GM23338 (cell line): ENCODE results near the gene SLC44A1. TPM values are rescaled to one million over a fixed set of nuclear protein-coding genes. Genes with fewer than 3 reads are reported as not detected.

Experiments
- ATAC-seq: fragments of 200-7000 bp; cut with Tn5 transposase; 3 replicates; pipeline ENCODE4 v1.9.1; 2020
- DNase-seq: peaks from one replicate; pipeline ENCODE4 v3.0.0-alpha.2; 2015; ENCODE audit warnings: low spot score
- H2AFZ ChIP-seq: fragments of 200-600 bp; sonication (generic); 2 replicates; pipeline ENCODE4 v1.8.0; 2016; ENCODE audit warnings: antibody characterized with exemption, mild to moderate bottlenecking, moderate library complexity
- H3F3A ChIP-seq: fragments of 200-600 bp; sonication (generic); replicated peaks from 2 replicates; pipeline ENCODE4 v1.8.0; 2017; ENCODE audit warnings: antibody characterized with exemption, mixed run types, low read depth
- H3K27ac ChIP-seq: fragments of 200-600 bp; sonication (generic); 2 replicates; pipeline ENCODE4 v1.6.1; 2016; ENCODE audit warnings: low read depth
- H3K27me3 ChIP-seq: fragments of 200-600 bp; sonication (generic); 2 replicates; pipeline ENCODE4 v1.8.0; 2016; ENCODE audit warnings: mild to moderate bottlenecking, mixed run types, moderate library complexity; ENCODE audit not compliant: insufficient read depth
- H3K36me3 ChIP-seq: fragments of 200-600 bp; sonication (generic); 2 replicates; pipeline ENCODE4 v1.8.0; 2016; ENCODE audit warnings: mild to moderate bottlenecking; ENCODE audit not compliant: insufficient read depth
- H3K4me1 ChIP-seq: fragments of 200-600 bp; sonication (generic); 2 replicates; pipeline ENCODE4 v1.8.0; 2016; ENCODE audit warnings: mild to moderate bottlenecking, moderate library complexity; ENCODE audit not compliant: insufficient read depth
- H3K4me2 ChIP-seq: fragments of 200-600 bp; sonication (generic); 2 replicates; pipeline ENCODE4 v1.7.1; 2017; ENCODE audit warnings: mixed run types
- H3K4me3 ChIP-seq: fragments of 200-600 bp; sonication (generic); 2 replicates; pipeline ENCODE4 v1.6.1; 2016; ENCODE audit warnings: mixed run types
- H3K79me2 ChIP-seq: fragments of 200-600 bp; sonication (generic); replicated peaks from 2 replicates; pipeline ENCODE4 v1.8.0; 2017; ENCODE audit warnings: mild to moderate bottlenecking; ENCODE audit not compliant: insufficient read depth
- H3K9me2 ChIP-seq: fragments of 200-600 bp; sonication (generic); 2 replicates; pipeline ENCODE4 v1.8.0; 2017; ENCODE audit not compliant: insufficient read depth
- H4K20me1 ChIP-seq: fragments of 200-600 bp; sonication (generic); replicated peaks from 2 replicates; pipeline ENCODE4 v1.8.0; 2017; ENCODE audit warnings: mild to moderate bottlenecking; ENCODE audit not compliant: insufficient read depth
- H3K27ac Mint-ChIP-seq: 2 replicates; pipeline ENCODE4 v1.8.0; 2020; ENCODE audit warnings: inconsistent platforms, mild to moderate bottlenecking, moderate library complexity, mixed read lengths
- H3K27me3 Mint-ChIP-seq: 3 replicates; pipeline ENCODE4 v1.8.0; 2022; ENCODE audit warnings: low read depth, mild to moderate bottlenecking, moderate library complexity, mixed read lengths, inconsistent platforms; ENCODE audit not compliant: insufficient read depth, poor library complexity
- H3K36me3 Mint-ChIP-seq: 3 replicates; pipeline ENCODE4 v1.8.0; 2021; ENCODE audit warnings: low read depth, mild to moderate bottlenecking, inconsistent platforms, moderate library complexity, mixed read lengths
- H3K4me1 Mint-ChIP-seq: 3 replicates; pipeline ENCODE4 v1.8.0; 2020; ENCODE audit warnings: mild to moderate bottlenecking, inconsistent platforms, mixed read lengths
- H3K4me3 Mint-ChIP-seq: 3 replicates; pipeline ENCODE4 v1.8.0; 2021; ENCODE audit warnings: moderate library complexity, mild to moderate bottlenecking, inconsistent platforms, mixed read lengths
- H3K9me3 Mint-ChIP-seq: 3 replicates; pipeline ENCODE4 v1.8.0; 2020; ENCODE audit warnings: moderate library complexity, mild to moderate bottlenecking, inconsistent platforms, mixed read lengths
- CREB1 ChIP-seq: fragments of 250-450 bp; sonication (Bioruptor Pico); IDR thresholded peaks from 2 replicates; pipeline ENCODE4 v1.5.0; 2020; ENCODE audit warnings: low read depth, mild to moderate bottlenecking, moderate library complexity
- EZH2 ChIP-seq: fragments of 200-600 bp; sonication (generic); IDR thresholded peaks from one replicate; pipeline ENCODE4 v1.8.0; 2017; ENCODE audit warnings: antibody characterized with exemption, mild to moderate bottlenecking, low read depth; ENCODE audit not compliant: unreplicated experiment
- EZH2phosphoT487 ChIP-seq: fragments of 200-600 bp; sonication (generic); IDR thresholded peaks from one replicate; pipeline ENCODE4 v1.8.1; 2018; ENCODE audit warnings: antibody characterized with exemption; ENCODE audit not compliant: unreplicated experiment
- NANOG ChIP-seq: IDR thresholded peaks from 2 replicates; pipeline ENCODE4 v1.6.1; 2016; ENCODE audit warnings: antibody characterized with exemption, borderline replicate concordance
- STAT1 ChIP-seq: IDR thresholded peaks from one replicate; pipeline ENCODE4 v1.6.1; 2016; ENCODE audit warnings: antibody characterized with exemption; ENCODE audit not compliant: unreplicated experiment
- ZNF114 ChIP-seq: fragments of 250-450 bp; sonication (Bioruptor Pico); IDR thresholded peaks from 2 replicates; pipeline ENCODE4 v1.5.0; 2020; ENCODE audit warnings: mild to moderate bottlenecking, moderate library complexity
- ZNF331 ChIP-seq: fragments of 250-450 bp; sonication (Bioruptor Pico); IDR thresholded peaks from 2 replicates; pipeline ENCODE4 v1.5.0; 2020; ENCODE audit warnings: low read depth, mild to moderate bottlenecking, moderate library complexity
- polyA plus RNA-seq: library from polyadenylated mRNA; unstranded; fragments of >200 nt; fragmentation: Nextera tagmentation; extraction: Ambion mirVana; gene quantifications from 2 replicates; pipeline ENCODE4 v1.2.1, GENCODE V29; 2016
- total RNA-seq: library from RNA; depleted of rRNA; stranded (reverse); fragments of >200 nt; shearing (Covaris generic); gene quantifications from 2 replicates; pipeline ENCODE4 v1.2.3, GENCODE V29; 2014
- TF ChIP-seq, protein P1 (sequence below), 2 experiments: fragments of 200-600 bp in 1 of 2; sonication (generic) in 1 of 2; conservative IDR thresholded peaks; 2 replicates each; pipeline versions ENCODE4 v1.5.1 to v1.6.1; 2016 to 2017; ENCODE audit warnings: antibody characterized with exemption in 2 of 2, low read depth in 2 of 2, mild to moderate bottlenecking in 2 of 2, moderate library complexity in 1 of 2
- TF ChIP-seq, protein P2 (sequence below): IDR thresholded peaks from one replicate; pipeline ENCODE4 v1.6.1; 2018; ENCODE audit warnings: antibody characterized with exemption; ENCODE audit not compliant: unreplicated experiment
- TF ChIP-seq, protein P3 (sequence below): IDR thresholded peaks from 2 replicates; pipeline ENCODE4 v1.6.1; 2016; ENCODE audit warnings: antibody characterized with exemption

SLC44A1 gene
- total and polyA plus RNA-seq, 2 experiments from 2014 or later: 14.9 to 75.0 TPM

DNA sequence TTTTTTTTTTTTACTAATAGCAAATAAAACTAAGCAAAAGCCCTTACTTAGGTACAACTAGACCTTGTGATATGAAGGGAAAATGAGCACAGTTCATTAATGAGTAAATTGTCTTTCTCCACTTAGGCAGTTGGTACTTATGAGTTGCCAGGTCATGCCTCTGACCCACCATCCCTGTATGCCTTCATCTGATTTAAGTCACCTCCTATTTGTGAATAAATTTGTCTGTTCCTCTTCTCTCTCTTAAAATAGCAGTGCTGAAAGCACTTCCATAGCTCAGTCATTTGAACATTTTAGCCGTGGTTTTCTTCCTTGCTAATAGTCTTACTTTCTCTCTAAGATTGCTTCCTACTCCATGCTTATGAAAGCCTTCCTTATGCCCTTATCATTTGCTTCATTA is 61.4 kb downstream of the SLC44A1 start:
- Histone ChIP-seq H3F3A (no peaks in the 10 kb centered on the region), H3K27ac (0 out of 2 replicates have a peak overlapping the region, but pooled peaks have one; percentile 21), H2AFZ (no peak overlapping the region), H4K20me1 (no peaks in the 10 kb centered on the region), H3K9me2 (no peaks in the 10 kb centered on the region), H3K4me3 (no peak overlapping the region), H3K27me3 (no peaks in the 10 kb centered on the region), H3K36me3 (no peaks in the 10 kb centered on the region), H3K4me2 (no peak overlapping the region), H3K4me1 (peaks cover 31% of the 10 kb centered on the region), H3K79me2 (peaks cover 34% of the 10 kb centered on the region)
- Mint-ChIP-seq H3K27me3 (no peaks in the 10 kb centered on the region), H3K4me1 (peaks cover 30% of the 10 kb centered on the region), H3K4me3 (no peak overlapping the region), H3K27ac (peak overlapping the region; percentile 58), H3K9me3 (no peaks in the 10 kb centered on the region), H3K36me3 (peaks cover 11% of the 10 kb centered on the region; the same call in 2 of the 3 replicates)
- no peak for TF ChIP-seq STAT1
- ATAC-seq (no peak), DNase-seq (no peak)

DNA sequence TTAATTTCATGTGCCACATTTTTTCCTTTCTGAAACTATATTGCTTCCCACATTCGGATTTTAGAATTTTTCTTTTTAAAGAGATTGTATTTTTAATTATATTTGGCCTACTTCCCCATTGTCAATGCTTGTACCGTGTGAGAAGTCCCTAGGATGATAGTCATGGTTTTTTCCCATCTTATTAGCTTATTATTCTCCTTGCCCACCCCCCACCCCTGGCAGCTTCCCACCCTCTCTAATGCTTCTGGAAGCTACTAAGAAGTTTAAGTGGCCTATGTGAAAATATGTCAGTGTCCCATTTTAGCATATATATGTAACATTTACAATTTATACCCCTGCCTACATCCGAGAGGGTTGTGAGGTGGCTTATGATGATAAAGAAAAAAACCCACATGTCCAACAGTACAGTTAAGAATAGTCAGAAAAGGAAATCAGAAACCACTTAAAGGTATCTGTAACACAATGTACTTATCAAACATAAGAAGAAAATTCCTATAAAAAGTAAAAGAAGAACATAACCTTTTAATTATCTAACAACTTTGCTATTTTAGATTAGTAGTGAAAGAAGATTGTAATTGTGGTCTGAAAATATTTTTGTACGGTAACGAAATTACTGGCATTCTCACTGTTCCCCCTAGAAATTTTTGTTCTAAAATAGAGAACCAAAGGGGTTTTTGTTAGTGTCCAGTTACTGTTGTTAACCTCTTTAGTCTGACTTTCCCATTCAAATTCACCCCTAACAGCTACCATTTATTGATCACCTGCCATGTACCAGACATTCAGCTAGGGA is 62.1 kb downstream of the SLC44A1 start:
- ATAC-seq: no peak
- H3K36me3 ChIP-seq: no peaks in the 10 kb centered on the region
- no peak overlapping the region for H3K4me2 ChIP-seq
- H3K27ac ChIP-seq: 0 out of 2 replicates have a peak overlapping the region, but pooled peaks have one; percentile 21
- no peaks in the 10 kb centered on the region for H3F3A ChIP-seq
- Mint-ChIP-seq H3K36me3 (peaks cover 9% of the 10 kb centered on the region; the same call in 2 of the 3 replicates), H3K4me1 (peaks cover 30% of the 10 kb centered on the region), H3K9me3 (no peaks in the 10 kb centered on the region), H3K27me3 (no peaks in the 10 kb centered on the region), H3K27ac (peak overlapping the region; percentile 58), H3K4me3 (no peak overlapping the region)
- DNase-seq: no peak
- no peaks in the 10 kb centered on the region for H3K27me3 ChIP-seq
- H3K9me2 ChIP-seq: no peaks in the 10 kb centered on the region
- no peak for TF ChIP-seq ZNF331 (CRISPR knock-in tag)
- TF ChIP-seq CREB1 (CRISPR knock-in tag): no peak
- no peak for TF ChIP-seq EZH2
- TF ChIP-seq EZH2phosphoT487: no peak
- no peak for TF ChIP-seq ZNF114 (CRISPR knock-in tag)
- TF ChIP-seq, protein P1, sequence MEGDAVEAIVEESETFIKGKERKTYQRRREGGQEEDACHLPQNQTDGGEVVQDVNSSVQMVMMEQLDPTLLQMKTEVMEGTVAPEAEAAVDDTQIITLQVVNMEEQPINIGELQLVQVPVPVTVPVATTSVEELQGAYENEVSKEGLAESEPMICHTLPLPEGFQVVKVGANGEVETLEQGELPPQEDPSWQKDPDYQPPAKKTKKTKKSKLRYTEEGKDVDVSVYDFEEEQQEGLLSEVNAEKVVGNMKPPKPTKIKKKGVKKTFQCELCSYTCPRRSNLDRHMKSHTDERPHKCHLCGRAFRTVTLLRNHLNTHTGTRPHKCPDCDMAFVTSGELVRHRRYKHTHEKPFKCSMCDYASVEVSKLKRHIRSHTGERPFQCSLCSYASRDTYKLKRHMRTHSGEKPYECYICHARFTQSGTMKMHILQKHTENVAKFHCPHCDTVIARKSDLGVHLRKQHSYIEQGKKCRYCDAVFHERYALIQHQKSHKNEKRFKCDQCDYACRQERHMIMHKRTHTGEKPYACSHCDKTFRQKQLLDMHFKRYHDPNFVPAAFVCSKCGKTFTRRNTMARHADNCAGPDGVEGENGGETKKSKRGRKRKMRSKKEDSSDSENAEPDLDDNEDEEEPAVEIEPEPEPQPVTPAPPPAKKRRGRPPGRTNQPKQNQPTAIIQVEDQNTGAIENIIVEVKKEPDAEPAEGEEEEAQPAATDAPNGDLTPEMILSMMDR (conservative IDR thresholded peaks at IDR 0.05; ENCODE audit: low read depth in 2 of 2): no peak
- no peak for TF ChIP-seq STAT1
- TF ChIP-seq, protein P2, sequence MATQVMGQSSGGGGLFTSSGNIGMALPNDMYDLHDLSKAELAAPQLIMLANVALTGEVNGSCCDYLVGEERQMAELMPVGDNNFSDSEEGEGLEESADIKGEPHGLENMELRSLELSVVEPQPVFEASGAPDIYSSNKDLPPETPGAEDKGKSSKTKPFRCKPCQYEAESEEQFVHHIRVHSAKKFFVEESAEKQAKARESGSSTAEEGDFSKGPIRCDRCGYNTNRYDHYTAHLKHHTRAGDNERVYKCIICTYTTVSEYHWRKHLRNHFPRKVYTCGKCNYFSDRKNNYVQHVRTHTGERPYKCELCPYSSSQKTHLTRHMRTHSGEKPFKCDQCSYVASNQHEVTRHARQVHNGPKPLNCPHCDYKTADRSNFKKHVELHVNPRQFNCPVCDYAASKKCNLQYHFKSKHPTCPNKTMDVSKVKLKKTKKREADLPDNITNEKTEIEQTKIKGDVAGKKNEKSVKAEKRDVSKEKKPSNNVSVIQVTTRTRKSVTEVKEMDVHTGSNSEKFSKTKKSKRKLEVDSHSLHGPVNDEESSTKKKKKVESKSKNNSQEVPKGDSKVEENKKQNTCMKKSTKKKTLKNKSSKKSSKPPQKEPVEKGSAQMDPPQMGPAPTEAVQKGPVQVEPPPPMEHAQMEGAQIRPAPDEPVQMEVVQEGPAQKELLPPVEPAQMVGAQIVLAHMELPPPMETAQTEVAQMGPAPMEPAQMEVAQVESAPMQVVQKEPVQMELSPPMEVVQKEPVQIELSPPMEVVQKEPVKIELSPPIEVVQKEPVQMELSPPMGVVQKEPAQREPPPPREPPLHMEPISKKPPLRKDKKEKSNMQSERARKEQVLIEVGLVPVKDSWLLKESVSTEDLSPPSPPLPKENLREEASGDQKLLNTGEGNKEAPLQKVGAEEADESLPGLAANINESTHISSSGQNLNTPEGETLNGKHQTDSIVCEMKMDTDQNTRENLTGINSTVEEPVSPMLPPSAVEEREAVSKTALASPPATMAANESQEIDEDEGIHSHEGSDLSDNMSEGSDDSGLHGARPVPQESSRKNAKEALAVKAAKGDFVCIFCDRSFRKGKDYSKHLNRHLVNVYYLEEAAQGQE: no peak
- TF ChIP-seq NANOG: no peak
- TF ChIP-seq, protein P3, sequence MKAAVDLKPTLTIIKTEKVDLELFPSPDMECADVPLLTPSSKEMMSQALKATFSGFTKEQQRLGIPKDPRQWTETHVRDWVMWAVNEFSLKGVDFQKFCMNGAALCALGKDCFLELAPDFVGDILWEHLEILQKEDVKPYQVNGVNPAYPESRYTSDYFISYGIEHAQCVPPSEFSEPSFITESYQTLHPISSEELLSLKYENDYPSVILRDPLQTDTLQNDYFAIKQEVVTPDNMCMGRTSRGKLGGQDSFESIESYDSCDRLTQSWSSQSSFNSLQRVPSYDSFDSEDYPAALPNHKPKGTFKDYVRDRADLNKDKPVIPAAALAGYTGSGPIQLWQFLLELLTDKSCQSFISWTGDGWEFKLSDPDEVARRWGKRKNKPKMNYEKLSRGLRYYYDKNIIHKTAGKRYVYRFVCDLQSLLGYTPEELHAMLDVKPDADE: no peak
- H2AFZ ChIP-seq: no peak overlapping the region
- H4K20me1 ChIP-seq: no peaks in the 10 kb centered on the region
- peaks cover 34% of the 10 kb centered on the region for H3K79me2 ChIP-seq
- no peak overlapping the region for H3K4me3 ChIP-seq
- H3K4me1 ChIP-seq: peaks cover 31% of the 10 kb centered on the region
